ENCODE results near the gene SLFNL1. TPM values are rescaled to one million over a fixed set of nuclear protein-coding genes. Genes with fewer than 3 reads are reported as not detected.

Gene SLFNL1
- total RNA-seq, 2 donors from 2014 or later = 0.35 to 0.53 TPM

DNA sequence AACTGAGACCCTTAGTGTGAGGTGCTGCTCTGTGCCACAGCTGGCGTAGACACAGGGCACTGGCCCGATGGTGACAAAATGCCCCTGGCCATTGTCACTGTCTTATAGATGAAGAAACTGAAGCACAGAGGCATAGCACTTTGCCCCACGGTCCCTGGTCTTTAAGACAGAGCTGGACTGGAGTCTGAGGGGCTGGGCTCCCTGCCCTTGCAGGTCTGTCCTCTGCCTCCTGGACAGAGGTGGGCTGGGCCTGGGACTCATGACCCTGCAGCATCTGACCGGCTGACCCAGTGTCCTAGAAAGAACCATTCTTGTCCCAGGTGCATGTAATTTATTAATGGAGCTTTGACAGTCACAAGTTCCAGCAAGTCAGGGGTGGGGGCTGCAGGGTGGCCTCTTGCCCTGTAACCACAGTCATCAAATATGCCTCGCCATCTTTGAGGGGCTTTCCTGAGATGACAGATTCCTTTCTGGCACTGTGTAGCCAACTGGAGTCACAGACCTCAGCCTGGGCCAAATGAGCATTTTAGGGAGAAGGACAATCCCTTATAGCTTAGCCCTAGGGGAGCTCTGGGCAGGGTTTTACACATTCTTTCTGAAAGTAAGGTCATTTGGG lies 6.1 kb downstream of the SLFNL1 start:
- H3K27ac Mint-ChIP-seq = peak overlapping the region; percentile 7
- H3K36me3 Mint-ChIP-seq (ENCODE audit: insufficient read depth in 2 of 2) = peaks cover 2 to 24% of the 10 kb centered on the region in 2 donors
- no peaks in the 10 kb centered on the region for H3K27me3 Mint-ChIP-seq (ENCODE audit: low read depth)
- H3K9me3 Mint-ChIP-seq = no peaks in the 10 kb centered on the region
- H3K4me3 Mint-ChIP-seq = no peak overlapping the region
- no peak for ATAC-seq (replicated peaks in 1 of 2)
- no peak for DNase-seq
- H3K4me1 Mint-ChIP-seq (ENCODE audit: low read depth) = peaks cover 8% of the 10 kb centered on the region

DNA sequence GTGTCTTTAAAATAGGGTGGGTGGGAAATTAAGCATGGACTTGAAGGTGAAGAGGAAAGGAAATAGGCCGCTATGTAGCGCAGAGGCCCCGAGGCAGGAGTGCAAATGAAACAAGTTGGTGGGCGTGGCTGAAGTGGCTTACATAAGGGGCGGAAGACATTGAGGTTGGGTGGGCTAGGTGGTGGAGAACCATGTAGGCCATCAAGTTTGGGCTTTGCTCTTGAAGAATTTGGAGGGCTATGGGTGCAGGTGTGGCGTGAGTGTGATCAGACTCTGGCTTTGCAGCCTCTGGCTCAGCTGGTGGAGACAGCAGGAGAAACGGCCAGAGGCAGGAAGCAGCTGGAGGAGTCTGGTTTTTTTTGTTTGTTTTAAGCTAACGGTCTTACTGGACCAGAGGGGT lies 6.7 kb downstream of the SLFNL1 start:
- H3K36me3 Mint-ChIP-seq (ENCODE audit: insufficient read depth in 2 of 2) = peaks cover 2 to 27% of the 10 kb centered on the region in 2 donors
- H3K4me3 Mint-ChIP-seq = no peak overlapping the region
- DNase-seq (no peak), ATAC-seq (replicated peaks in 1 of 2) (no peak)
- H3K4me1 Mint-ChIP-seq (ENCODE audit: low read depth) = peaks cover 8% of the 10 kb centered on the region
- H3K27ac Mint-ChIP-seq = peak overlapping the region; percentile 7
- no peaks in the 10 kb centered on the region for H3K9me3 Mint-ChIP-seq
- H3K27me3 Mint-ChIP-seq (ENCODE audit: low read depth) = no peaks in the 10 kb centered on the region

DNA sequence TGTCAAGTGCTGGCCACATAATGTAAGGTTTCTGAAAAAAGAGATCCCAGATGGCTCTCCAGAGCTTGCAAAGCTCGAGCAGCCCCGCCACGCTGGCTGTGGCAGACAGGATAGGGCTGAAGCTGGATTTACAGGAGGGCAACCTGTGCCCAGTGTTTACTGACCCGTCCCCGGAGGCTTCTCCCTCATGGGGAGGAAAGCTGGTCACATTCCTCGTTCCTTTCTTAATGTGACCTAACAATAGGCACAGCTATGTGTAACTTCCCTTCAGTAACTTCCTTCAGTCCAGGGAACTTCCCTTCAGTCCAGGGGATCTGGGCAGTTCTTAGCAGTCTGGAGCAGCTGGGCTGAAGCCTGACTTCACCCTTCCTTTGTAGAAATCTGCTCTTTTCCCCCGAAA lies 7.7 kb downstream of the SLFNL1 start:
- no peak for DNase-seq
- no peak for ATAC-seq (replicated peaks in 1 of 2)
- no peak overlapping the region for H3K27ac Mint-ChIP-seq
- no peak overlapping the region for H3K4me3 Mint-ChIP-seq
- H3K4me1 Mint-ChIP-seq (ENCODE audit: low read depth) = peaks cover 8% of the 10 kb centered on the region
- H3K9me3 Mint-ChIP-seq = no peaks in the 10 kb centered on the region
- no peaks in the 10 kb centered on the region for H3K27me3 Mint-ChIP-seq (ENCODE audit: low read depth)
- H3K36me3 Mint-ChIP-seq (ENCODE audit: insufficient read depth in 2 of 2) = peaks cover 2 to 26% of the 10 kb centered on the region in 2 donors

DNA sequence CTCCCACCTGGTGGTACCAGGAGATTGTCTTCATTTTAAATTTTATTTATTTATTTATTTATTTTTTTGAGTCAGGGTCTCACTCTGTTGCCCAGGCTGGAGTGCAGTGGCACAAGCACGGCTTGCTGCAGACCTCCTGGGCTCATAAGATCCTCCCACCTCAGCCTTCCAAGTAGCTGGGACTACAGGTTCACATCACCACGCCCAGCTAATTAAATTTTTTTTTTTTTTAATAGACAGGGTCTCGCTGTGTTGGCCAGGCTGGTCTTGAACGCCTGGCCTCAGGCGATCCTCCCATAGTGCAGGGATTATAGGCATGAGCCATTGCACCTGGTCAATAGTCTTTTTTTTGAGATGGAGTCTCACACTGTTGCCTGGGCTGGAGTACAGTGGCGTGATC lies 8.5 kb downstream of the SLFNL1 start:
- no peak for ATAC-seq (replicated peaks in 1 of 2)
- H3K4me3 Mint-ChIP-seq = no peak overlapping the region

DNA sequence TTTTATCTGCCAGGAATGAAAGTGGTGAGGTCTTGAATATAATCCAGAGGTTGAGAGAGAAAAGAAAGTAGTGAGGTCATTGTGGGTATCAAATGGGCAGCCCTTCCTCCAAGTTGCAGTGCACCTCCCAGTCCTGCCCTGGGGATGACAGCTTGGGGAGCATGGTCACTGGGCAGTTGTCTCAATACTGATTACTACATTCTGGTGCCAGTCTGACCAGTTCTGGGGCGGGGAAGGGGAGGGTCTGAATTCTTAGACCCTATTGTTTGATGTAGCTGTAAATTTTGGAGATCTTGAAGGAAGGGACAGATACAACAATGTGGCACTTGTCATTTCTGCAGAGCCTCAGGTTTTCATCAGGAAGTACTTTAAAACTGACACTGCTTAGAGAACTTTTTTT lies 11.2 kb downstream of the SLFNL1 start:
- Mint-ChIP-seq H3K4me1 (ENCODE audit: low read depth) (peaks cover 8% of the 10 kb centered on the region), H3K27ac (no peak overlapping the region), H3K36me3 (ENCODE audit: insufficient read depth in 2 of 2) (peaks cover 6 to 41% of the 10 kb centered on the region in 2 donors)

More for the DNA sequence above, 8.5 kb downstream of the SLFNL1 start:
- no peaks in the 10 kb centered on the region for H3K27me3 Mint-ChIP-seq (ENCODE audit: low read depth)
- no peak for DNase-seq
- H3K27ac Mint-ChIP-seq = no peak overlapping the region
- H3K4me1 Mint-ChIP-seq (ENCODE audit: low read depth) = peaks cover 8% of the 10 kb centered on the region
- peaks cover 4 to 30% of the 10 kb centered on the region in 2 donors for H3K36me3 Mint-ChIP-seq (ENCODE audit: insufficient read depth in 2 of 2)
- H3K9me3 Mint-ChIP-seq = no peaks in the 10 kb centered on the region

DNA sequence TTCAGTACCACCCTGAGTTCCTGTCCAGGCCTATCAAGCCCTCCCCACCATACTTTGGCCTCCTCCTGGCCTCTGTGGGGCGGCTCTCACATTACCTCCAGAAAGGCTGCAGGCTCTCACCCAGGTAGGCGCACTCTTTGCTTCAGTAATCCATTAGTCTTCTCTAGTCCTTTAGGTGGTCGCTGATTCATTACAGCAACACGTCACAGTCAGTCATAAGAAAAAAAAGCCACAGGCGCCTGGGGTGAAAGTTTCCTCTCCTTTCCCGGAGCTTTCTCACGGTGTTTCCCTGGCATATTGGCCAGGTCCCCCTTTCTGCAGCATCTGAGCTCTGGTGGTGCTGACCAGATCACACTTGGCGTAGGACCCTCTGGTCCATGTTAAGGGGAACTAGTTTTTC lies 12.1 kb downstream of the SLFNL1 start:
- H3K27me3 Mint-ChIP-seq (ENCODE audit: low read depth) = no peaks in the 10 kb centered on the region
- no peak for ATAC-seq (replicated peaks in 1 of 2)
- peaks cover 6 to 43% of the 10 kb centered on the region in 2 donors for H3K36me3 Mint-ChIP-seq (ENCODE audit: insufficient read depth in 2 of 2)
- H3K4me3 Mint-ChIP-seq = no peak overlapping the region
- peak overlapping the region; percentile 91 for H3K27ac Mint-ChIP-seq
- no peaks in the 10 kb centered on the region for H3K9me3 Mint-ChIP-seq
- peaks cover under 1% of the 10 kb centered on the region for H3K4me1 Mint-ChIP-seq (ENCODE audit: low read depth)
- DNase-seq = no peak

More for the DNA sequence above, 11.2 kb downstream of the SLFNL1 start:
- no peak overlapping the region for H3K4me3 Mint-ChIP-seq
- no peak for DNase-seq
- H3K9me3 Mint-ChIP-seq = no peaks in the 10 kb centered on the region
- no peak for ATAC-seq (replicated peaks in 1 of 2)
- H3K27me3 Mint-ChIP-seq (ENCODE audit: low read depth) = no peaks in the 10 kb centered on the region

DNA sequence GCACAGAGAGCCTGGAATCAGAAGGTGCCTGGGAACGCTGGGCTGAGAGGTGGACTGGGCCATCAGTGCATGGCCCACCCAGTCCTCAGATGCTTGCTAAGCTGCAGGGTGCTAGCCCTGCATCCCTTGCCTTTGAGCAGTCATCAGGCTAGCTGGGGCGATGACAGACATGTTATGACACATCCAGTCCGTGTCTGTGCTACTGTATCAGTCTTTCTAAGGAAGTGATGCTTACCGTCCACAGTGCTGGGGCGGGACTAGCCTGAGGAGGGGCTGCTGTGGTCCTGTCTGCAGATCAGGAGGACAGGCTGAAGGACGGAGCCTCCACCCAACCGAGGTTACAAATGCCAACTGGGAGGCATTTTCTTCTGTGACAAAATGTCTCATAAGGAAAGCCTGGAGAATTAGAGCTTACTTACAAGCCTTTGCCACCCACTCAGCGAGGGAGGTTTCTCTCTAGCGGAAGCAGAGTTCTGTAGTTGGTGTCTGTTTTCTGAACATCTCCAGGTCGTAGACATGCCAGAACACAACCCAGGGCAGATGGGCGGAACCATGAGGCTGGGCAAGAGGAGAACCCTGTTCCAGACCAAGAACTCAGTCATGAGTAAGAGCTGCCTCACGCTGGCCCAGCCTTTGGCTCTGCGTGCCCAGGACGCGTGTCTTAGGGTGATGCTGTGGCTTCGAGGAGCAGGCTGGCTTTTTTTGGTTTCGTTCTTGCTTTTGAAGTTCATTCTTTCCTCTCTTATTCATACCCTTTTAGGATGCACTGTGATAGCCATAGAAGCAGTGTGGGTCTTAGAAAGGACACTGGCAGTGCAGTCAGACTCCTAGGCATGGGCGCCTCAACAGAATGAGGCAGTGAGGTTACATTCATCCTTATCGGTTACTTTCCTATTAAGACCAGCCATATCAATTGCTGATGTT lies 14.3 kb downstream of the SLFNL1 start:
- ATAC-seq (replicated peaks in 1 of 2) (no peak), DNase-seq (no peak)
- Mint-ChIP-seq H3K27ac (no peak overlapping the region), H3K36me3 (ENCODE audit: insufficient read depth in 2 of 2) (peaks cover 8 to 48% of the 10 kb centered on the region in 2 donors), H3K4me3 (no peak overlapping the region), H3K9me3 (no peaks in the 10 kb centered on the region), H3K27me3 (ENCODE audit: low read depth) (no peaks in the 10 kb centered on the region), H3K4me1 (ENCODE audit: low read depth) (peaks cover 19% of the 10 kb centered on the region)

DNA sequence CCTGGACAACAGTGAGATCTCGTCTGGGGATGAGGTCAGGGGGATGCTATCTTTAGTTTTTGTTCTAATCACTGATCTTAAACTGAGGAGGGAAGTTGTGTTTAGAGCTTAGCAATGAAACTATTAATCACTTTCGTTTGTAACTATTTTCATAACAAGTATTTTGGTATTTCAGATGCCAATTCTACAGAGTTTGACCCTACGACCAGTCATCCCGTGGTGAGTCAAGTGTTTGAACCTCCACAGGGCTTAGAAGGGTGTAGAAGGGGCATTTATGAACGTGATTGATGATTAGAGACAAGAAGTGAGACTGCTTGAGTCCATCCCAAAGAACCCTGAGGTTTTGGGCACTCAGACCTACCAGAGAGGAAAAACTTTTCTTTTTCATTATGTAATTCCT lies 15.6 kb downstream of the SLFNL1 start:
- Mint-ChIP-seq H3K9me3 (no peaks in the 10 kb centered on the region), H3K36me3 (ENCODE audit: insufficient read depth in 2 of 2) (peaks cover 6 to 38% of the 10 kb centered on the region in 2 donors), H3K27ac (no peak overlapping the region), H3K4me3 (no peak overlapping the region), H3K4me1 (ENCODE audit: low read depth) (peaks cover 22% of the 10 kb centered on the region), H3K27me3 (ENCODE audit: low read depth) (no peaks in the 10 kb centered on the region)
- DNase-seq (no peak), ATAC-seq (replicated peaks in 1 of 2) (no peak)

DNA sequence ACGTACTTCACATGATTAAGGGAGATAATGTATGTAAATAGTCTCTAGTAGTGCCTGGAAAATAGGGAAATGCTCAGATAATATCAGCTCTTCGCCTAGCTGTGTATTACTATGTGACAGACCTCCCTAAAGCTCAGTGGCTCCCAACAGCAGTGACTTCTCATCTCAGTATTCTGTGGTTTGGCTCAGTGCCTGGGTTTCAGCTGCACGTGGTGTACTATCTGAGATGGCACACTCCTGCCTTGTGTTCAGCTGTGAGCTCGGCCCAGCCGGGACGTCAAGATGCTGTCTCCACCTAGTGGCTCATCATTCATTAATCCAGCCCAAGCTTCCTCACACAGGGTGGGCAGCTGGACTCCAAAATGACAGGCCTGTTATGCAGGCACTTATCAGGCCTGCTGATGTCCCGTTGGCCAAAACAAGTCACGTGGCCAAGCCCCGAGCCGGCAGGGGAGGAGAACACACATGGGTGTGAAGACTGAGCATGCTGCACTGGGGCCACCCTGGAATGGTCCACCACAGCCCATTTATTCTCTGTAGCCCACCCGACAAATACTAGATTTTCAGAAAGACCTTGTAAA lies 17.8 kb downstream of the SLFNL1 start:
- Mint-ChIP-seq H3K9me3 (no peaks in the 10 kb centered on the region), H3K4me3 (no peak overlapping the region), H3K36me3 (ENCODE audit: insufficient read depth in 2 of 2) (peaks cover 11 to 41% of the 10 kb centered on the region in 2 donors), H3K4me1 (ENCODE audit: low read depth) (peaks cover 22% of the 10 kb centered on the region), H3K27ac (no peak overlapping the region), H3K27me3 (ENCODE audit: low read depth) (no peaks in the 10 kb centered on the region)
- DNase-seq (peak; percentile 93 to 94), ATAC-seq (replicated peaks in 1 of 2) (peak; percentile 100)

DNA sequence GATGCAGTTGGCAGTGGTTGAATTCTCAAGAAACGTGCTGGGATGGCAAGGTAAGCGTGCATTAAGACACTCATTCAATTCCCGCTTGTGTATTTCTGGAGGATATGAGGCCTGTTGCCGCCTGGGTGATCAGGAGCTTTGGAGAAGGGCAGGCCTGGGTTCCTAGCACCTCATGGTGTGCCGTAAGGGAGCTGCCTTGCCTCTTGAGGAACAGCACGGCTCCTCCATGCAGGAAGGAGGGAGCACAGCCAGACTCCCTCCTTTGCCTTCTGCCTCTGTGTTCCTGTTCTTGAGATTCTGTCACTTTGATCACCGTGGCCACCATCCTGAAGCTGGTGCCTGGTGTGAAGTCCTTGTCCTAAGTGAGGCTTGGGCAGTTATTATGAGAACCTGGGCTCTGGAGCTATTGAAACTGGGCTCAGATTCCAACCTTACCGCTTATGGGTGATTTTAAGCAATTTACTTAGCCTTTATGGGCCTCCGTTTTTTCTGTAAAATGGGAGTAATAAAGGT lies 18.3 kb downstream of the SLFNL1 start:
- Mint-ChIP-seq H3K9me3 (no peaks in the 10 kb centered on the region), H3K36me3 (ENCODE audit: insufficient read depth in 2 of 2) (peaks cover 13 to 39% of the 10 kb centered on the region in 2 donors), H3K27ac (no peak overlapping the region), H3K4me1 (ENCODE audit: low read depth) (peaks cover 22% of the 10 kb centered on the region), H3K27me3 (ENCODE audit: low read depth) (no peaks in the 10 kb centered on the region), H3K4me3 (no peak overlapping the region)
- no peak for DNase-seq
- ATAC-seq (replicated peaks in 1 of 2) = peak in 1 of 2 donors; percentile 12

DNA sequence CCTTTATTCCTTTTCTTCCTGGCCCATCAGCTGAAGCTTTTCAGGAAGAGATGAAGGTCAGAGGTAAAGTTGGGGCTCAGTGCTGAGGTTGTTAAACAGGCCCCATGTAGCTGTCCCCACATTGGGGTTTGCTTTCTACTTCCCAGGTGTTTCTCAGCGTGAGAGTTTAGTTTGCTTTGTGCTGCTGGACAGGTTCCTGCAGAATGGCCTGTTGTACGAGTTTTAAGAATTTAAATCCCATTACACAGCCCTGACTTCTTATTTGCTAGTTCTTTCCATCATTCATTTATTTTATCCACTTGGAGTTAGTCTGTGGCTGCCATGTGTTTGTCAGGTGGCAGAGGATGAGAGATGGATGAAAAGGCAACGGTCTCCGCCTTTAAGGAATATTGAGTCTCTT lies 22.9 kb downstream of the SLFNL1 start:
- Mint-ChIP-seq H3K27ac (no peak overlapping the region), H3K4me1 (ENCODE audit: low read depth) (peaks cover 24% of the 10 kb centered on the region), H3K27me3 (ENCODE audit: low read depth) (no peaks in the 10 kb centered on the region), H3K9me3 (no peaks in the 10 kb centered on the region), H3K4me3 (no peak overlapping the region), H3K36me3 (ENCODE audit: insufficient read depth in 2 of 2) (peaks cover 9 to 44% of the 10 kb centered on the region in 2 donors)
- ATAC-seq (replicated peaks in 1 of 2) = no peak
- DNase-seq = no peak

DNA sequence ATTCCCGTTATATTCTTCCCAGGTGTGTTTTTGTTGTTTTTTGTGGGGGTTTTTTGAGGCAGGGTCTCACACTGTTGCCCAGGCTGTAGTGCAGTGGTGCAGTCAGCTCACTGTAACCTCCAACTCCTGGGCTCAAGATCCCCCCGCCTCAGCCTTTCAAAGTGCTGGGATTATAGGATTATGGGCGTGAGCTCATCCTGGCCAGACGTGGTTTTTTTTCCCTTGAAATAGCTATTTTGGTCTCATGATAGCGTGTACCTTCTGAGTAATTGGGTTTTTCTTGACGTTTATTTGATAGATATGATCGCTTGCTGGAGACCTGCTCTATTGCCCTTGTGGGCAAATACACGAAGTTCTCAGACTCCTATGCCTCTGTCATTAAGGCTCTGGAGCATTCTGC lies 24.4 kb downstream of the SLFNL1 start:
- no peak overlapping the region for H3K27ac Mint-ChIP-seq
- no peaks in the 10 kb centered on the region for H3K9me3 Mint-ChIP-seq
- H3K36me3 Mint-ChIP-seq (ENCODE audit: insufficient read depth in 2 of 2) = peaks cover 10 to 47% of the 10 kb centered on the region in 2 donors

DNA sequence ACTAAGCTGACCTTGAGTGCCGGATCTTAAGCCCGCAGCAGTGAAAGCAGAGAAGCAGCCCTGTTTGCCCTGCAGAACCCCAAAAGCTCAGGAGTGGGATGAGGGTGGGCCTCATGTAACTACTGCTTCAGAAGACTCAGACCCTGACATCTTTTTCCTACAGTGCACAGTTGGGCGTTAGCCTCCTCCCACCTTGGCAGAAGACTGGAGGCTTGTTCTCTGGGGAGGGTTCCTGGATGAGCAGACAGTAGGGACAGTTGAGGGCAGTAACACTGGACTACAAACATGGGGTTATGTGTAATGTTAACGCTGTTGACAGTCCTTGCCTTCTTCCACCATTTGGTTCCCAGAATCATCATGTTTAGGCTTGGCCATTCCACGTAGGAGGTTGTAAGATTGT lies 32.5 kb downstream of the SLFNL1 start:
- peaks cover 24% of the 10 kb centered on the region for H3K4me1 Mint-ChIP-seq (ENCODE audit: low read depth)
- no peaks in the 10 kb centered on the region for H3K27me3 Mint-ChIP-seq (ENCODE audit: low read depth)
- H3K9me3 Mint-ChIP-seq = no peaks in the 10 kb centered on the region
- no peak overlapping the region for H3K27ac Mint-ChIP-seq
- no peak overlapping the region for H3K4me3 Mint-ChIP-seq
- peaks cover 15 to 65% of the 10 kb centered on the region in 2 donors for H3K36me3 Mint-ChIP-seq (ENCODE audit: insufficient read depth in 2 of 2)
- no peak for ATAC-seq (replicated peaks in 1 of 2)
- DNase-seq = no peak

More for the DNA sequence above, 24.4 kb downstream of the SLFNL1 start:
- H3K4me3 Mint-ChIP-seq = no peak overlapping the region
- no peak for DNase-seq
- no peak for ATAC-seq (replicated peaks in 1 of 2)
- peaks cover 8% of the 10 kb centered on the region for H3K4me1 Mint-ChIP-seq (ENCODE audit: low read depth)
- no peaks in the 10 kb centered on the region for H3K27me3 Mint-ChIP-seq (ENCODE audit: low read depth)

Data from activated T-cell treated with anti-CD3 and anti-CD28 coated beads, Interleukin-2, amount 50 U/mL, for 72 hours (primary cell).